Bone marrow (tissue), 2 donors: ENCODE data around the gene CLDN15.
"Not testable (repeated sequence)": the region's sequence is repeated elsewhere in the genome, so short reads cannot be mapped to it uniquely, and the experiment has no call there.

ENCODE experiments used
- DNase-seq, 2 donors: peaks; one replicate each; lab custom pipeline; 2025; lab: John Stamatoyannopoulos, UW

CLDN15 gene

GRCh38 chr7:101222275-101222830, 15.2 kb downstream of the CLDN15 start:
- DNase-seq, result no peak

DNA sequence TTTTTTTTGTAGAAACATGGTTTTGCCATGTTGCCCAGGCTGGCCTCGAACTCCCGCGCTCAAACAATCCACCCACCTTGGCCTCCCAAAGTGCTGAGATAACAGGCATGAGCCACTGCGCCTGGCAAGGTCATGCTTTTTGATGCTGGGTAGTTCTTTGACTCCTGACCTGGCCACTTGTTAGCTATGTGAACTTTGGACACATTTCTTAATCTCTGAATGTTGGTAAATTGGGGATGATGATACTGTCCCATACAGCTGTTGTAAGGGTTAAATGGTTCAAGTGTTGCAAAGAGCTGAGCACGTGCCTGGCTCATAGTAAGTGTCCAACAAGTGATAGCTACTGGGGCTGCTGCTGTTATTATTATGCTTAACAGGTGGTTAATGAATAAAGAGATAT, 17.3 kb downstream of the CLDN15 start:
- no peak for DNase-seq

DNA sequence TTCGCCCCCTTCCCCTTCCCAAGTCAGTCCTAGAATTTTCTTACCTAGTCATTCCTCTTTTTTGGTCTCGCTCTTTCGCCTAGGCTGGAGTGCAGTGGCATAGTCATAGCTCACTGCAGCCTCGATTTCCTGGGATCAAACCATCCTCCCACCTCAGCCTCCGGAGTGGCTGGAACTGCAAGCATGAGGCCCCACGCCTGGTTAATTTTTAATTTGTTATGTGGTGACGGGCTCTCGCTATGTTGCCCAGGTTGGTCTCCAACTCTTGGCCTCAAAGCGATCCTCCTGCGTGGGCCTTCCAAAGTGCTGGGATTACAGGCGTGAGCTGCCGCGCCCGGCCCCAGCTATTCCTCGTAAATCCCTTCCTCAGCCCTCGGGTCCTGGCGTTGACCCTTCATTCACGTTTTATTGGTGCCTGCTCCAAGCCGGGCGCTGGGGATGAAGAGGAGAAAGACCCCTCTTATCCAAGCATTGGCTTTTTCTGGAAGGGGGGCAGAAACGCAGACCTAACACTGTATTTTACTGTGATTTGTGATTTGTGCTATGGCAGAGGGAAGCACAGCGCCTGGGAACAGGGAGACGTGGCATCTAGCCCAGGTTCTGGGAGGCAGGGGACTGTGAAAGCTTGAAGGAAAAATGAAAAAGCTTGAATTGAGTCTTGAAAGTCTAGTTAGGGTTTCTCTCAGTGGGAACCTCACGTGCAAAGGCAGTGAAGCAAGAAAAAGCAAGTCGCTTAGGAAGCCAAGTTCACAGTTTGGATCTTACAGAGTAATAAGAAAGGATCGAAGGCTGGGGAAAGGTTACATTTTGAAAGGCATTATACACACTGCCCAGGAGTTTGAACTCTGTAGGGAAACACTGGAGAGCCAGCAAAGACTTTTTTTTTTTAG, 19.1 kb downstream of the CLDN15 start:
- DNase-seq, result no peak

GRCh38 chr7:101217388-101218235, 20.0 kb downstream of the CLDN15 start, which contains the start of the genes PLOD3 and ZNHIT1:
PLOD3 (minus strand) TSS chr7:101217581; CDS start chr7:101217274, 307 bp downstream.
ZNHIT1 (plus strand) TSS chr7:101218165; CDS start chr7:101218196, 31 bp downstream.
- DNase-seq, result peak; percentile 79 to 97

DNA sequence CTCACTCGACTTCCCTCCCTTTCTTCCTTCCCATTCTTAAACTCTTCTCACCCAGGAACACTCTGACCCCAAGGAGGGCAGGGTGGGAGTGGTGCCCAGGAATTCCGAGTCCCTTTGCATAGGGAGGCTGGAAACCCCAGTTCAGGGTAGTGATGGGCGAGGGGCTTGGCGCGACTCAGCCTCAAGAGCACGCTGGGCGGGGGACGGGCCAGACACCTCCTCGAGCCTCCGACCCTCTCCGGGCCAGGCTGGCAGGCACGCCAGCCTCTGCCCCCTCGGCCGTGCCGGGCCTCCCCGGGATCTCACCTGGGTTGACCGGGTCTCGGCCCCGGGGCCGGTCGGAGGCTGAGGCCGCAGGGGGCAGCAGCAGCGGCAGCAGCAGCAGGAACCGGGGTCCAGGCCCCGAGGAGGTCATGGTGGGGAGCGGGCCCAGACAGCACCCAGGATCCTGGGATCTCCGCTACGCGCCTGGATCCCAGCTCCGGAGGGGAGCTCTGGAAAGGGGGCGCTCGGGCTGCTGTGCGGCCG, 20.7 kb downstream of the CLDN15 start:
- no peak for DNase-seq

- no peak for DNase-seq
Measured at GRCh38 chr7:101216001-101216859, 21.4 kb downstream of the CLDN15 start.

DNA sequence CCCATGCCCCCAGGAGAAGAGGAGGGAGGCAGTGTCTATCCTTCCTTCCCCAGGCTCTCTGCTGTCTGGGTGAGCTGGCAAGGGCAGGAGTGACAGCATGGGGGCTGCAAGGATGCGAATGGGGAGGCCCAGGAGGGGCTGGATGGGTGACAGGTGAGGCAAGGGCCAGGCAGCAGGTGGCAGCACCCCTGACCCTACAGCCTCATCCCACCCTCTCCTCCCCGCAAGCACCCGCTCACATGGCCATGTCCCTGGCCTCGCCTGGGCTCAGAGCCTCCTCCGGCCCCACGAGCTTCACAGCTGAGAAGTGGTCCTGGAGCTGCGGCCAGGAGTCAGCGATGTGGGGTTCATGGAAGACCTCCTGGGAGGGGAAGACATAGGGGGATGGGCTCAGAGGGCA, 25.6 kb downstream of the CLDN15 start:
- DNase-seq, result no peak

DNA sequence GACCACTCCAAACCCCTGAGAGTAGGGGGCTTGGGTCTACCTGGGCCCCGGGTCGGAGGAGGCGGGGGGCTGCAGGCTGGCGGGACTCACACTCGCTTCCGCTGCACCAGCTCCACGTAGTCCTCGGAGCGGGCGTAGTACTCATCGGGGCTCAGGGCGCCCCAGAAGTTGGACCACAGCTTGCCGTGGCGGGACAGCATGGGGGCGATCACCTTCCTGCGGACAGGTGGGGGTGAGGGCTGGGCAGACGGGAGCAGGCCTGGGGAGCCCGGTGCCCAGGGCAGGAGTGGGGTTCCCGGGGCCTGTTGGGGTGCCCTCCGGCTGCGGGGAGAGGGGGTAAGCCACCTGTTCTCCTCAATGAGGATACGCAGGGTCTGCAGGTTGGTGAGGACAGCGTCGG, 26.1 kb downstream of the CLDN15 start:
- no peak for DNase-seq

GRCh38 chr7:101210143-101210542, 27.5 kb downstream of the CLDN15 start:
- DNase-seq, result no peak

GRCh38 chr7:101208794-101209193, 28.8 kb downstream of the CLDN15 start:
- no peak for DNase-seq

- no peak for DNase-seq
Measured at GRCh38 chr7:101207459-101207858, 30.1 kb downstream of the CLDN15 start.

DNA sequence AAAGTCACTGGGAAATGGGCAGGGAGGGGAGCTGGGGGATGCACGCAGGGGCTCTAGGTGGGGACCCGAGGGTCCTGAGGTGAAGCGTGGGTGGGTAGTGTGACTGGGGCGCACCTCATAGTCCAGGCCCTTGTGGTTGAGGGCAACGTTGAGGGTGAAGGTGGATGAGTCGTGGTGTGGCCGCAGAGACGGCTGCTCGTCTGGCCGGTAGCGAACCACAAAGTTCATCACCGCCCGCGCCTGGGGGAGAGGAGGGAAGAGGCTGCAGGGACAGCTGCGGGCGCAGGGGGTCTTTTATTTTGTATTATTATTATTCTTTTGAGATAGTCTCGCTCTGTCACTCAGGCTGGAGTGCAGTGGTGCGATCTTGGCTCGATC, 30.9 kb downstream of the CLDN15 start:
- DNase-seq, result no peak

GRCh38 chr7:101205901-101206664, 31.5 kb downstream of the CLDN15 start:
- DNase-seq, result no peak

GRCh38 chr7:101203740-101204738, 33.6 kb downstream of the CLDN15 start:
- DNase-seq, result not testable (repeated sequence)

DNA sequence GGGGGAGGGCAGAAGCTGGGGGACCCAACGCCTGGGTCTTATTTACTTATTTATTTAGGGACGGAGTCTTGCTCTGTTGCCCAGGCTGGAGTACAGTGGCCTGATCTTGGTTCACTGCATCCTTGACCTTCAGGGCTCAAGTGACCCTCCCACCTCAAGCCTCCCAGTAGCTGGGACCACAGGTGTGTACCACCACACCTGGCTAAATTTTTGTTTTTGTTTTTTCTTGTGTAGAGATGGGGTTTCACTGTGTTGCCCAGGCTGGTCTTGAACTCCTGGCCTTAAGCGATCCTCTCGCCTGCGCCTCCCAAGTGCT, 35.0 kb downstream of the CLDN15 start:
- DNase-seq, result no peak

GRCh38 chr7:101201695-101202602, 35.7 kb downstream of the CLDN15 start:
- DNase-seq, result no peak

DNA sequence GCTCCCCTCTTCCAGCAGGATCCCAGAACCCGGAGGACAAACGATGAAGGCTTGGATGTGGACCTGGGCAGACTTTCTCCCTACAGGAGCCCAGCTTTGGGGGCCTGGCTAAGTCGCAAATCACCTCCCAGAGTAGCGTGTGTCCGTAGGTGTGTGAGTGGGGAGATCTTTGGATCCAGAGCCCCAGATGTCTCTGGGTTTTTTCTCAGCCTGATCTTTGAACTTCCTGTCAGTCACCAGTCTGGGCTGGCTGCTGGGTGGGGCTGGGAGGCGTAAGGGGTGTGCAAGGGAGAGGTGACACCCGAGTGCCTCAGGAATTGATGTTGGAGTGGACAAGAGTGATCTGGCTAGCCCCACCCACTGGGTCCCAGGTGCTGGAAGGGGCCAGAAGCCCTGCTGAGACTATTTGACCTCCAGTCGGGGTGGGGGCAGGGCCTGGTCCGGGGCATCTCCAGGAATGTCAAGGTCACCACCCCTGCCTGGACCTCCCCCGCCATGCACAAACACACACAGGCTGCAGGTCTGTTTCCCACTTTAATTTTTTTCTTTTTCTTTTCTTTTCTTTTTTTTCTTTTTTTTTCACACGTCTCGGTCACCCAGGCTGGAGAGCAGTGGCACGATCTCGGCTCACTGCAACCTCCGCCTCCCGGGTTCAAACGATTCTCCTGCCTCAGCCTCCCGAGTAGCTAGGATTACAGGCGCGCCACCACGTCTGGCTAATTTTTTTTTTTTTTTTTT, 36.6 kb downstream of the CLDN15 start, which contains the start of gene MOGAT3:
Gene MOGAT3 (minus strand): TSS at position 175 of the 738 bp plus-strand sequence. CDS start 182 bp downstream, outside the sequence.
- DNase-seq, result no peak

- DNase-seq, result no peak
Measured at GRCh38 chr7:101200504-101200861, 37.1 kb downstream of the CLDN15 start.
